Astrocyte (in vitro differentiated cells and primary cell): ENCODE measurements around the gene ERG. TPM values are rescaled to one million over a fixed set of nuclear protein-coding genes. Genes with fewer than 3 reads are reported as not detected.
A peak's percentile ranks its signal among the peaks of the same experiment; 100 is the strongest.

Source experiments
- DNase-seq: peaks from one replicate; pipeline ENCODE4 v3.0.0-alpha.2; 2010; ENCODE audit warnings: low read depth
- FAIRE-seq: peaks from 2 replicates; lab custom pipeline; 2011; peaks lifted over from hg19 to GRCh38; lab: Jason Lieb, UNC
- H2AFZ ChIP-seq: 2 replicates; pipeline ENCODE4 v1.6.0; 2012; ENCODE audit warnings: low read depth, low read length, inconsistent platforms
- H3K27ac ChIP-seq: 2 replicates; pipeline ENCODE4 v1.5.1; 2011; ENCODE audit warnings: low read depth, low read length, inconsistent platforms
- H3K27me3 ChIP-seq: 2 replicates; pipeline ENCODE4 v1.6.0; 2011; ENCODE audit warnings: low read length, inconsistent platforms; ENCODE audit not compliant: insufficient read depth
- H3K36me3 ChIP-seq: 2 replicates; pipeline ENCODE4 v1.5.1; 2011; ENCODE audit warnings: low read length, inconsistent platforms; ENCODE audit not compliant: insufficient read depth
- H3K4me1 ChIP-seq: 2 replicates; pipeline ENCODE4 v1.5.1; 2011; ENCODE audit warnings: low read length, inconsistent platforms; ENCODE audit not compliant: insufficient read depth
- H3K4me2 ChIP-seq: 2 replicates; pipeline ENCODE4 v1.6.0; 2012; ENCODE audit warnings: low read length, inconsistent platforms
- H3K4me3 ChIP-seq: 2 replicates; pipeline ENCODE4 v1.5.1; 2011; ENCODE audit warnings: low read depth, mild to moderate bottlenecking, low read length, inconsistent platforms; ENCODE audit not compliant: insufficient read depth
- H3K79me2 ChIP-seq: 2 replicates; pipeline ENCODE4 v1.6.0; 2012; ENCODE audit warnings: mild to moderate bottlenecking, low read length, inconsistent platforms; ENCODE audit not compliant: insufficient read depth
- H3K9ac ChIP-seq: 2 replicates; pipeline ENCODE4 v1.6.0; 2012; ENCODE audit warnings: mild to moderate bottlenecking, low read length, inconsistent platforms
- H3K9me3 ChIP-seq: 2 replicates; pipeline ENCODE4 v1.5.1; 2012; ENCODE audit warnings: low read depth, mild to moderate bottlenecking, low read length, inconsistent platforms; ENCODE audit not compliant: insufficient read depth
- H4K20me1 ChIP-seq: 2 replicates; pipeline ENCODE4 v1.6.0; 2012; ENCODE audit warnings: low read length, inconsistent platforms; ENCODE audit not compliant: insufficient read depth
- H3K27ac Mint-ChIP-seq: one replicate; pipeline ENCODE4 v1.8.0; 2021; ENCODE audit warnings: mild to moderate bottlenecking, mixed read lengths; ENCODE audit not compliant: unreplicated experiment
- H3K27me3 Mint-ChIP-seq: one replicate; pipeline ENCODE4 v1.8.0; 2021; ENCODE audit warnings: low read depth, mixed read lengths; ENCODE audit not compliant: unreplicated experiment
- H3K36me3 Mint-ChIP-seq: one replicate; pipeline ENCODE4 v1.8.0; 2021; ENCODE audit warnings: low read depth, mixed read lengths; ENCODE audit not compliant: unreplicated experiment
- H3K4me1 Mint-ChIP-seq: one replicate; pipeline ENCODE4 v1.8.0; 2021; ENCODE audit warnings: low read depth, mixed read lengths; ENCODE audit not compliant: unreplicated experiment
- H3K4me3 Mint-ChIP-seq: one replicate; pipeline ENCODE4 v1.8.0; 2021; ENCODE audit warnings: mild to moderate bottlenecking, moderate library complexity, mixed read lengths; ENCODE audit not compliant: unreplicated experiment
- H3K9me3 Mint-ChIP-seq: one replicate; pipeline ENCODE4 v1.8.0; 2021; ENCODE audit warnings: mild to moderate bottlenecking, mixed read lengths; ENCODE audit not compliant: unreplicated experiment
- EZH2 ChIP-seq: IDR thresholded peaks from 2 replicates; pipeline ENCODE4 v1.6.1; 2012; ENCODE audit warnings: mild to moderate bottlenecking, low read length, inconsistent platforms; ENCODE audit not compliant: insufficient read depth
- total RNA-seq: library from RNA; stranded (reverse); gene quantifications from 2 replicates; pipeline ENCODE4 v1.2.1, GENCODE V29; 2021
- TF ChIP-seq, protein P1 (sequence below): IDR thresholded peaks from 2 replicates; pipeline ENCODE4 v1.5.1; 2011; ENCODE audit warnings: low read depth, mild to moderate bottlenecking, inconsistent platforms, low read length, moderate library complexity; ENCODE audit not compliant: insufficient read depth

ERG gene
- total RNA-seq, 1 donor from 2014 or later, result 0.84 TPM

DNA sequence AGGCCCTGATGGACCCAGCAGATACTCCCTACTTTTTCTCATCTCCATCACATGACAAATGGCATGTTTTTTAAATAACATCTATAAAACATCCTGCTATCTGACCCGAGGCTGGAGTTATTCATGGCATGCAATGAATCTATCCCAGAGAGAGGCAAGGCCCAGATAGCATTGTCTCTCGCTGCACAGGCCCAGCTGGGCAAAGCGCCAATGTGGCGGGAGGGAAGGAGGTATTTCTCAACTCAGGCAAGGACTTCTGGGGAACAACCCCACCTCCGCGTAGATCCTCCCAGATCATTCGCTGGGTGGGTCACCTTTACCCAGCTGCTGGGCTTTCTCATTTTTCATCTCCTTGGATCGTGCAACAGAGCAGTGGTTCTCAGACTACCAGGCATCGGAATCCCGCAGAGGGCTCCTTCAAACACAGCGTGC is 59.8 kb downstream of the ERG start:
- Mint-ChIP-seq H3K36me3 (peaks cover 3% of the 10 kb centered on the region), H3K27ac (peak overlapping the region; percentile 67), H3K4me1 (peaks cover 47% of the 10 kb centered on the region), H3K4me3 (no peak overlapping the region), H3K9me3 (no peaks in the 10 kb centered on the region), H3K27me3 (no peaks in the 10 kb centered on the region)
- no peaks in the 10 kb centered on the region for H3K79me2 ChIP-seq
- H3K27ac ChIP-seq, result peak overlapping the region; percentile 18
- H3K4me3 ChIP-seq, result no peak overlapping the region
- no peaks in the 10 kb centered on the region for H3K9me3 ChIP-seq
- H2AFZ ChIP-seq, result no peak overlapping the region
- H3K4me1 ChIP-seq, result peaks cover 48% of the 10 kb centered on the region
- H3K36me3 ChIP-seq, result no peaks in the 10 kb centered on the region
- peak; percentile 63 for FAIRE-seq
- no peak for TF ChIP-seq EZH2
- TF ChIP-seq, protein P1, sequence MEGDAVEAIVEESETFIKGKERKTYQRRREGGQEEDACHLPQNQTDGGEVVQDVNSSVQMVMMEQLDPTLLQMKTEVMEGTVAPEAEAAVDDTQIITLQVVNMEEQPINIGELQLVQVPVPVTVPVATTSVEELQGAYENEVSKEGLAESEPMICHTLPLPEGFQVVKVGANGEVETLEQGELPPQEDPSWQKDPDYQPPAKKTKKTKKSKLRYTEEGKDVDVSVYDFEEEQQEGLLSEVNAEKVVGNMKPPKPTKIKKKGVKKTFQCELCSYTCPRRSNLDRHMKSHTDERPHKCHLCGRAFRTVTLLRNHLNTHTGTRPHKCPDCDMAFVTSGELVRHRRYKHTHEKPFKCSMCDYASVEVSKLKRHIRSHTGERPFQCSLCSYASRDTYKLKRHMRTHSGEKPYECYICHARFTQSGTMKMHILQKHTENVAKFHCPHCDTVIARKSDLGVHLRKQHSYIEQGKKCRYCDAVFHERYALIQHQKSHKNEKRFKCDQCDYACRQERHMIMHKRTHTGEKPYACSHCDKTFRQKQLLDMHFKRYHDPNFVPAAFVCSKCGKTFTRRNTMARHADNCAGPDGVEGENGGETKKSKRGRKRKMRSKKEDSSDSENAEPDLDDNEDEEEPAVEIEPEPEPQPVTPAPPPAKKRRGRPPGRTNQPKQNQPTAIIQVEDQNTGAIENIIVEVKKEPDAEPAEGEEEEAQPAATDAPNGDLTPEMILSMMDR, result no peak
- H3K4me2 ChIP-seq, result no peak overlapping the region
- no peaks in the 10 kb centered on the region for H3K27me3 ChIP-seq
- H3K9ac ChIP-seq, result peak overlapping the region; percentile 2
- H4K20me1 ChIP-seq, result no peaks in the 10 kb centered on the region
- peak; percentile 94 for DNase-seq

DNA sequence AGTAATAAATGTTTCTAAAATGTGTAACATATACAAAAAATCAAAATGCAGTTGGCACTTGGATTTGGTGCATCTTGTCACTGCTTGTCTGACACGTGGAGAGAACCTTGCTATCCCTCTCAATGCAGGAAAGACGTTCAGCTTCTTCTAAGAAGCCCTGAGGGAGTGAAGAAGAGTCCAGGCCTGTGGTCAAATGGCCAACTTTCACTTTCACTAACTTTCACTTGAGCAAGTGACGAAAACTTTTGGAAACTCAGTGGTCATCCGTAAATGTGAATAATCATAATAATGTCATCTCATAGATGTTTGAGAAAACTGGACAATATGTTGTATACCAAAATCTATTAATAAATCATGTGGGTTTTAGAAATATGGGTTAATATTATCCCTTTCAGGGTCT is 61.9 kb downstream of the ERG start:
- FAIRE-seq, result no peak
- Histone ChIP-seq H3K4me1 (peaks cover 48% of the 10 kb centered on the region), H3K27ac (no peak overlapping the region), H3K36me3 (no peaks in the 10 kb centered on the region), H3K79me2 (no peaks in the 10 kb centered on the region), H3K4me2 (no peak overlapping the region), H3K9me3 (no peaks in the 10 kb centered on the region), H3K9ac (no peak overlapping the region), H3K4me3 (no peak overlapping the region), H3K27me3 (no peaks in the 10 kb centered on the region), H4K20me1 (no peaks in the 10 kb centered on the region), H2AFZ (no peak overlapping the region)
- Mint-ChIP-seq H3K9me3 (no peaks in the 10 kb centered on the region), H3K4me1 (peaks cover 45% of the 10 kb centered on the region), H3K27ac (no peak overlapping the region), H3K36me3 (peaks cover 3% of the 10 kb centered on the region), H3K27me3 (no peaks in the 10 kb centered on the region), H3K4me3 (no peak overlapping the region)
- TF ChIP-seq, protein P1, result no peak
- no peak for TF ChIP-seq EZH2
- no peak for DNase-seq

DNA sequence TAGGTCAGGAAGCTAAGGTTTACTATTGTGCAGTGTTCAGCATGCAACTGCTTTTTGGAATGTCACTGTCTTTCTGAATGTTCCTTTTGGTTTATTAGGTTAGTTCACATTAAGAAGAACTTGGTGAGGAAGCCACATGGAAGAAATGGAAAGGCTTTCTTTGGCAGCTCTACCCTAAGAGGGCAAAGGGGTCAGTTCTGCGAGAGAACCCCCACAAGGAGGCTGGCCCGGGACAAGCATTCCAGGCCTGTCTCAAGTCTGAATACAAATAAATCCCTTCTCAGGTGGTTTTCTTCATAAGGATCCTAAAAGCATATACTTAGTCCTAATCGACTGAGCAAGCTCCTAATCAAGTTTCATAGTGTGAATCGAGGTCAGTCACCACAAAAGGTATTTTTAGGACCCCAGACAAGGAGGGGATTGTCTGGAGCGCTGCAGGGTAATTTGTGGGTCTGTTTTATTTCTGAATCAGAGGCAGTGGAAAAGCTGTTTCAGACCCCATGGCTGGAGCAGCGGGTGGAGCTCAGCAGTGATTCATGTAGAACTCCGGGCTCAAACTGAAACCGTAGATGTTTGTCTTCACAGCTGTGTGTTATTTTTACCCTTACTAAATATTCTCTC is 63.3 kb downstream of the ERG start:
- TF ChIP-seq, protein P1, result no peak
- TF ChIP-seq EZH2, result no peak
- peaks cover 3% of the 10 kb centered on the region for H3K36me3 Mint-ChIP-seq
- Histone ChIP-seq H3K9ac (peak overlapping the region; percentile 77), H3K27ac (peak overlapping the region; percentile 87), H3K36me3 (no peaks in the 10 kb centered on the region), H3K27me3 (no peaks in the 10 kb centered on the region), H3K79me2 (no peaks in the 10 kb centered on the region), H4K20me1 (no peaks in the 10 kb centered on the region), H2AFZ (peak overlapping the region; percentile 28), H3K4me3 (peak overlapping the region; percentile 44), H3K9me3 (no peaks in the 10 kb centered on the region), H3K4me1 (peaks cover 41% of the 10 kb centered on the region), H3K4me2 (peak overlapping the region; percentile 84)
- no peaks in the 10 kb centered on the region for H3K9me3 Mint-ChIP-seq
- H3K27me3 Mint-ChIP-seq, result no peaks in the 10 kb centered on the region
- H3K27ac Mint-ChIP-seq, result peak overlapping the region; percentile 98
- DNase-seq (peak; percentile 82), FAIRE-seq (no peak)
- peak overlapping the region; percentile 72 for H3K4me3 Mint-ChIP-seq
- H3K4me1 Mint-ChIP-seq, result peaks cover 43% of the 10 kb centered on the region
